ENCODE results near the gene VTI1A. TPM values are rescaled to one million over a fixed set of nuclear protein-coding genes. Genes with fewer than 3 reads are reported as not detected.

The VTI1A gene
- total and polyA plus RNA-seq, 9 of the 15 experiments (the other 6 are each of a cell fraction or from before 2014, with no cell fraction given): 9.3 to 21.4 (median 16.0) TPM

GRCh38 chr10:112487964-112488363, 40.9 kb downstream of the VTI1A start:
- H3K9me1 ChIP-seq (ENCODE audit: control insufficient read depth, insufficient read depth, low read length): no peaks in the 10 kb centered on the region
- intact Hi-C loops (cut with micrococcal nuclease) (no loop called here), in situ Hi-C loops (cut with MboI) (no loop called here)
- TF ChIP-seq HLTF (IDR thresholded peaks at IDR 0.05) (no peak), ZNF778 (CRISPR knock-in tag; IDR thresholded peaks at IDR 0.05) (no peak)
- no peaks in the 10 kb centered on the region for H3K4me1 ChIP-seq (replicated peaks in 1 of 2; ENCODE audit: control insufficient read depth in 2 of 2, insufficient read depth in 2 of 2, low read length in 2 of 2)
- DNase-seq (ENCODE audit: extremely low read depth in 1 of 4, low spot score in 3 of 4) (no peak), FAIRE-seq (no peak), ATAC-seq (no peak)
- no peak overlapping the region for H2AFZ ChIP-seq (ENCODE audit: low read depth, low read length)
- no peaks in the 10 kb centered on the region for H3K79me2 ChIP-seq (ENCODE audit: control insufficient read depth, insufficient read depth, low read length)
- no peaks in the 10 kb centered on the region for H3K9me3 ChIP-seq (replicated peaks; ENCODE audit: control insufficient read depth, insufficient read depth, low read depth, low read length)
- H3K27me3 ChIP-seq (ENCODE audit: control insufficient read depth in 2 of 2, insufficient read depth in 2 of 2, low read length in 2 of 2): no peaks in the 10 kb centered on the region
- no peak overlapping the region for H3K4me2 ChIP-seq (ENCODE audit: insufficient read depth, low read length)
- no peak overlapping the region for H3K27ac ChIP-seq (ENCODE audit: extremely low read depth, low read depth, low read length)
- BruUV-seq (replicated peaks): no TSS peak
- no peak overlapping the region for H3K4me3 ChIP-seq
- H3K36me3 ChIP-seq (ENCODE audit: control insufficient read depth, insufficient read depth, low read length): no peaks in the 10 kb centered on the region
- POLR2A ChIA-PET: no interaction called here
- no peaks in the 10 kb centered on the region for H4K20me1 ChIP-seq (replicated peaks; ENCODE audit: control insufficient read depth, insufficient read depth, low read length)
- CTCF ChIA-PET (ENCODE audit: low intra/inter-chr PET ratio): no interaction called here
- H3K9ac ChIP-seq (ENCODE audit: insufficient read depth in 1 of 2, low read depth in 2 of 2, low read length in 2 of 2): no peak overlapping the region

DNA sequence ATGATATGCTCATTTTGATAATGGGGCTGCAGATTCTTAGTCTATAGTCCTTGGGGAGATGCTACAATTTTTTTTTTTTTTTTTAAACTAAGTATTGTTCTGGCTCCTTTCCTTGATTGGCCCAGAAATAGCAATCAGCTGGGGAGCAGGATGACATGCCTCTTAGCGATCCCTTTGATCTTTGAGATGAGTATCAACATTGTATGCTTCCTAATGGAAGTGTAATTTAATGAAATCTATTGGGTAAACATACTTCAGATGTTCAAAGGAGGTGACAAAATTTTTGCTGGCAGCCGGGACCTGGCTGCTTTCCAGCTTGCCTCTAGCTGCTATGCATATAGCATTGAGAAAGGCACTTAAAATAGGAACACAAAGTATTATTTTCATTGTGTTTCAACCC, 43.5 kb downstream of the VTI1A start:
- no peaks in the 10 kb centered on the region for H3K36me3 ChIP-seq (ENCODE audit: control insufficient read depth, insufficient read depth, low read length)
- ChIA-PET POLR2A (no interaction called here), CTCF (ENCODE audit: low intra/inter-chr PET ratio) (no interaction called here)
- no peaks in the 10 kb centered on the region for H4K20me1 ChIP-seq (replicated peaks; ENCODE audit: control insufficient read depth, insufficient read depth, low read length)
- WGBS (ENCODE audit: insufficient coverage, low coverage, missing lambda C conversion rate): 24% methylated on average over 2 of the region's 2 CpGs
- no peak overlapping the region for H3K4me3 ChIP-seq
- H3K9ac ChIP-seq (ENCODE audit: insufficient read depth in 1 of 2, low read depth in 2 of 2, low read length in 2 of 2): no peak overlapping the region
- FAIRE-seq (no peak), DNase-seq (ENCODE audit: extremely low read depth in 1 of 4, low spot score in 3 of 4) (no peak), ATAC-seq (no peak)
- no peaks in the 10 kb centered on the region for H3K9me3 ChIP-seq (replicated peaks; ENCODE audit: control insufficient read depth, insufficient read depth, low read depth, low read length)
- no peaks in the 10 kb centered on the region for H3K4me1 ChIP-seq (replicated peaks in 1 of 2; ENCODE audit: control insufficient read depth in 2 of 2, insufficient read depth in 2 of 2, low read length in 2 of 2)
- intact Hi-C loops (cut with micrococcal nuclease) (no loop called here), in situ Hi-C loops (cut with MboI) (no loop called here)
- no peak overlapping the region for H2AFZ ChIP-seq (ENCODE audit: low read depth, low read length)
- no TSS peak for BruUV-seq (replicated peaks)
- no peaks in the 10 kb centered on the region for H3K27me3 ChIP-seq (ENCODE audit: control insufficient read depth in 2 of 2, insufficient read depth in 2 of 2, low read length in 2 of 2)
- H3K79me2 ChIP-seq (ENCODE audit: control insufficient read depth, insufficient read depth, low read length): no peaks in the 10 kb centered on the region
- H3K27ac ChIP-seq (ENCODE audit: extremely low read depth, low read depth, low read length): no peak overlapping the region
- no peaks in the 10 kb centered on the region for H3K9me1 ChIP-seq (ENCODE audit: control insufficient read depth, insufficient read depth, low read length)
- H3K4me2 ChIP-seq (ENCODE audit: insufficient read depth, low read length): no peak overlapping the region
- TF ChIP-seq E2F8 (IDR thresholded peaks at IDR 0.05; ENCODE audit: low read depth, partially characterized antibody): no peak
- TF ChIP-seq SUPT5H (IDR thresholded peaks at IDR 0.05): no peak
- TF ChIP-seq ZBTB7A (IDR thresholded peaks at IDR 0.05; ENCODE audit: borderline replicate concordance, control insufficient read depth, low read depth, low read length): no peak
- no peak for TF ChIP-seq MAFG (tag; conservative IDR thresholded peaks at IDR 0.05)
- TF ChIP-seq SOX6 (IDR thresholded peaks at IDR 0.05): no peak
- no peak for TF ChIP-seq PHF21A (IDR thresholded peaks at IDR 0.05; ENCODE audit: borderline replicate concordance, low read depth)
- TF ChIP-seq POU5F1 (IDR thresholded peaks at IDR 0.05; ENCODE audit: borderline replicate concordance, low read depth, low read length, partially characterized antibody): no peak
- no peak for TF ChIP-seq PHF20 (IDR thresholded peaks at IDR 0.05; ENCODE audit: partially characterized antibody)
- TF ChIP-seq THRB (CRISPR knock-in tag; conservative IDR thresholded peaks at IDR 0.05): no peak
- no peak for TF ChIP-seq NFXL1 (CRISPR knock-in tag; IDR thresholded peaks at IDR 0.05)
- no peak for TF ChIP-seq FOXM1 (IDR thresholded peaks at IDR 0.05; ENCODE audit: low read depth)
- TF ChIP-seq FOXM1 (CRISPR knock-in tag; IDR thresholded peaks at IDR 0.05; ENCODE audit: low read depth): no peak
- no peak for TF ChIP-seq POLR2G (IDR thresholded peaks at IDR 0.05; ENCODE audit: low read depth, low read length)

All from K562 (cell line).